ENCODE data around the gene TRMT11. TPM values are rescaled to one million over a fixed set of nuclear protein-coding genes. Genes with fewer than 3 reads are reported as not detected.
A peak's percentile ranks its signal among the peaks of the same experiment; 100 is the strongest.

TRMT11 gene
- total and polyA plus RNA-seq, 2 of the 13 experiments (the other 11 are each of a cell fraction or from before 2014, with no cell fraction given), result 42.2 to 81.9 TPM

GRCh38 chr6:125986301-125987025, at the start of gene TRMT11 (continued):
- peak; percentile 84; the same call in 1 of the 2 replicates for TF ChIP-seq ZBTB8A (CRISPR knock-in tag; IDR thresholded peaks at IDR 0.05; ENCODE audit: borderline replicate concordance, low read depth)
- peak; percentile 93; the same call in 1 of the 2 replicates for TF ChIP-seq ARID4A (CRISPR knock-in tag; IDR thresholded peaks at IDR 0.05; ENCODE audit: borderline replicate concordance)
- peak; percentile 79; the same call in 1 of the 2 replicates for TF ChIP-seq ZNF569 (CRISPR knock-in tag; IDR thresholded peaks at IDR 0.05; ENCODE audit: borderline replicate concordance)
- TF ChIP-seq ZNF512 (CRISPR knock-in tag; IDR thresholded peaks at IDR 0.05), result no peak
- TF ChIP-seq KDM5A (IDR thresholded peaks at IDR 0.05; ENCODE audit: borderline replicate concordance, low read length), result peak; percentile 72
- TF ChIP-seq BORCS8-MEF2B (CRISPR knock-in tag; IDR thresholded peaks at IDR 0.05), result peak; percentile 75
- TF ChIP-seq ZFP62 (CRISPR knock-in tag; IDR thresholded peaks at IDR 0.05), result no peak
- TF ChIP-seq ZNF503 (CRISPR knock-in tag; IDR thresholded peaks at IDR 0.05), result no peak; the same call in 1 of the 2 replicates
- no peak for TF ChIP-seq KIAA2018 (CRISPR knock-in tag; IDR thresholded peaks at IDR 0.05; ENCODE audit: borderline replicate concordance)

Data from HepG2 (cell line).